GM19395 (cell line): Measurements from ENCODE around the gene CHCHD6.

Experiments used
- ATAC-seq: cut with Tn5 transposase; IDR thresholded peaks from one replicate; pipeline ENCODE4 v1.9.1; 2021; ENCODE audit warnings: mild to moderate bottlenecking, moderate library complexity; ENCODE audit not compliant: unreplicated experiment

Gene CHCHD6

DNA sequence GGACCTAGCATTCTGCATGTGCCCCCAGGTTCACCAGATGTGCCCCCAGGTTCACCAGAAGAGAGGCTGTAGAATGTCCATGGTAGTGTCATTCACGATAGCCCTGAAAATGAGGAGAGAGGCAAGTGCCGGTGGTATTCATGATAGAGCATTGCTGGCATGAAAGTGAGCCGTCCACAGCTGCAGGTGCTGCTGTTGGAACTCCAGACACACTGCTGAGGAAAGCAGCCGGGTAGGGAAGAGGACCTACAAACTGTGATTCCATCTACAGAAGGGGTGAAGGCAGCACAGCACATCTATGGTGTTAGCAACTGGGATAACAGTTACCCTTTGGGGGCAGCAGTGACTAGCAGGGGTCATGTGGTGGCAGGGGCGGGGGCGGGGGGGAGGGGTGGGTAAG lies 153.9 kb downstream of the CHCHD6 start:
- no peak for ATAC-seq

GRCh38 chr3:126858401-126858800 lies 154.4 kb downstream of the CHCHD6 start:
- ATAC-seq: no peak

GRCh38 chr3:126858887-126859286 lies 154.8 kb downstream of the CHCHD6 start:
- ATAC-seq: no peak

GRCh38 chr3:126859415-126860246 lies 155.6 kb downstream of the CHCHD6 start:
- ATAC-seq: no peak

DNA sequence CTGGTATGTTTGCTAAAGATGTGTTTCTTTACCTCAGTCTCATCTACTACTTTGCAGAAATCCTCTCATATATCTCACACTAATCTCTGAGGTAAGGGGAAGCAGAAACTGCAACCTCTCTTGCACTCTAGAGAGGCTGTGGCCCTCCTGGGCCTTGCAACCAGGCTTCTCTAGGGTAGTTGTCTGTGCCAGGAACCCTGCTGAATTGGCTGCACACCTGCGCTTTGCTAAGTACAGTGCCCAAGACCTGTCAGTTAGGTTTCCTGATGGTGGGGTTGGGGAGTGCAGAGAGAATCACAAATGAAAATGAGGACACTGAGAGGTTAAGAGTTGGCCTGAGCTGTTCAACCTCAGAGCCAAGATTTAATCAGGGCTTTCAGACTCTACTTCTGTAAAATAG lies 161.7 kb downstream of the CHCHD6 start:
- ATAC-seq: no peak

DNA sequence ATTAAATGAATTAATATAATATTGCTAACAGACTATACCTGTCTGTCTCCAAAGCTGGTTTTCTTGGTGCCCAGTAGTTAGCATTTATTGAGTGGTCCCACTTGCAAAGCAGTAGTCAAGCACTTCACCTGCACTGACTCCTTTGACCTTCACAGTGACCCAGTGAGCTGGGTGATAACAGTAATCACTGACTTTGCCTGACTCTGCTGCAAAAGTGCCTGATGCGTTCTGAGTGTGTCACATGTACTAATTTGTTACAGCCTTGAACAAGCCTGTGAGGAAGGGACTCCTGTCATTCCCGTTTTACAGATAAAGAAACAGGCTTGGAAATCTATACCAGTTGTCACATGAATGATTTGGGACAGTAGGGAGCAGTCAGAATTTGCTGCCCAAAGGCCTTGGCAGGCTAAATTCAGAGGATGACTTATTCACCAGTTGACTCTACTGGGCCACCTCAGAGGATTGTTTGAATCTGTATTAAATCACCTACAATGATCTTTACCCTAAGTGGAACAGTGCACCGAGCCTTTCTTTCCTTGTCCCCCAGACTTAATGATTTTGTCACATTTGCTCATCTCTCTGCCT lies 162.2 kb downstream of the CHCHD6 start:
- ATAC-seq: no peak

GRCh38 chr3:126867190-126867862 lies 163.3 kb downstream of the CHCHD6 start:
- no peak for ATAC-seq

- no peak for ATAC-seq
Measured at GRCh38 chr3:126867863-126868200, 163.8 kb downstream of the CHCHD6 start.

GRCh38 chr3:126870608-126871210 lies 166.7 kb downstream of the CHCHD6 start:
- no peak for ATAC-seq

DNA sequence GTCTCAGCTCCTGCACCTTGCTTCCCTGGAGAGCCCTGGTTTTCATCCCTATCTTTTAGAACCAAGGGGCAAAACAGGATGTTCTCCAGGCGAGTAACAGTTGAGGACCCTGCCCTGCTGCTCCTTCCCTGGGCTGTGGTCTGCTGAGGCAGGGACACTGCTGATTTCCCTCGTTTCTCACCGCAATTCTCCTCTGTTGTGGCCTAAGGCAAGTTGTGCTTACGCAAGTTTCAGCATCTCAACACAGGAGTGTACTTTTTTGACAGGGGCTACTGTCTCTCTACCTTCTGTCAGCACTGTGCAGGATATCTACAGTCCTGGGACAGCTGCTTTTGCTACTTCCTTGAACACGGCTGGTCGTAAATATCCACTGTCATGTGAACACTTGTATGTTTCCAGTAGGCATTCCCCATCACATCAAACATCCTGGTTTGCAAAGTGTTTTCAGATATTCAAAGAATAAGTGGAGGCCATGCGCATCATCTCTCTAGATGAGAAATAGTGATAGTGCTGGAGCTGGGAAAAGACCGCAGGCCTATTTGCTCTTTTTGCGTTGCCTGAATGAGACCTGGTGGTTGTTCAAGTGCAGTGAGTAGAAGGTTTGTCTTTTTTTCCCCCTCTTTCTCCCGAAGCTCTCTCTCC lies 168.8 kb downstream of the CHCHD6 start:
- ATAC-seq: no peak

GRCh38 chr3:126873416-126873815 lies 169.4 kb downstream of the CHCHD6 start:
- no peak for ATAC-seq

DNA sequence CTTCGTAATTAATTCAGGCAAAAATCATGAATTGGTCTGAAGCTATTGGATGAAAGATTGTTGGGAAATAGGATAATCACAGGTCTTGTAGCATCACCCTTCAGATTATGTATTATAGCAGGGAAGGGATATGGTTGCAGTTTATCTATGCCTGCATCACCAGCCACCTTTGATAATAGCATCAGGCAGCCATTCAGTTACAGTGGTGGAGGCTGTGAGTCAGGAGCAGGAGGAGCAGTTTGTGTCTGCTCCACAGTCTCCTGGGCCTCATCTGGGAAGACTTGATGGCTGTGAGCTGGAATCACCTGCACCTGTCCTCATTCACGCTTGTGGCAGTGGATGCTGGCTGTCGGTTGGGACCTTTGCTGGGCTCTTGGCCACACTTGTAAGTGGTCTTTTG lies 174.6 kb downstream of the CHCHD6 start:
- ATAC-seq: no peak

DNA sequence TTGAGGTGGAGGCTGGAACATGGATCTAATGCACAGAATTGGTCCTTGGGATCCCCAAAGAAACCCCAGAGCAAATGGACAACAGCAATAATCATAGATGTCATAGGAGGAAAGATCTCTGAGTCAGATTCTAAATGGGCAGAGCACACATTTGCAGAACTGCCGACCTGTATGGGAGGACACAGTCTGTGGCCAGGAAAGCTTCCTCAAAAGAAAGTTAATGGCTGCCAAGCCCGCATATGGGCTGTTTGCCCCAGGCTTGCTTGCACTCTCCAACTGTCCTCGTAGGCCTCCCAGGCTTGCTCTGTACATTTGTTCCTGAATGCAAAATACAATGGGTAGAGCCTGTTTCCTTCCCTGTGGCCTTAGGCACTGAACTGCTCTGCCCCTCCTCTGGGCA lies 176.9 kb downstream of the CHCHD6 start:
- ATAC-seq: no peak

DNA sequence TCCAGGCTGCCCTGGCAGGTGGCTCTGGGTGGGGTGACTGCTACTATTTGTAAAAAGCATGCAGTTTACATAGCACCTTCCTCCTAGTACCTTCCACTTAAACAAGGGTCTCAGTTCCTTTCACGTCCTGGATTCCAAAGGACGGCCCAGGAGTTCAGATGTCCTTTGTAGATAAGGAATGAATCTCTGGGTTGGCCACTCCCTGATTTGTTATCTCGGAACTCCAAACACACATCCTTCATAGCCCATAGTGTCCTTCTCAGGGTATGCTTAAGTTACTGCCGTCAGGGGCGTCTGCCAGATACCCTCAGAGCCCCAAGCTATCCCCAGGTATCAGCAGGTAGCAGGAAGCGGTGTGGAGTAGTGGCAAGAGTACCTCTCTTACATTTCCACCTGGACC lies 177.8 kb downstream of the CHCHD6 start:
- ATAC-seq: no peak

DNA sequence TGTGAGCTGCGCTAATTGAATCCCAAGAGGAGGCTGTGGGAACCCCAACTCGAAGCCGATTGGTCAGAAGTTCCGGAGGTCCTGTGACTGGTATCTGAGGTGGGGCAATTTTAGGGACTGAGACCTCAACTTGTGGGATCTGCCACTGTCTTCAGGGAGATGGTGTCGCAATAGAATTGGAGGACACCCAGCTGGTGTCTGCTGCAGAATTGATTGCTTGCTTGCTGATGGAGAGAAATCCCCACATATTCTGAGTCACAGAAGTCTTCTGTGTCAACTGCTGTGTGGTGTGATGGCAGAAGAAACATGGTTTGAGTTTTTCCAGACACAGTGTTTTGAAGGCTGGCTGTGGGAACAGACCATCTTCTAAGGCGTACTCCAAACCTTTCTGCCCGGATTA lies 179.2 kb downstream of the CHCHD6 start:
- ATAC-seq: no peak

- no peak for ATAC-seq
Measured at GRCh38 chr3:126885425-126885824, 181.4 kb downstream of the CHCHD6 start.

GRCh38 chr3:126886217-126886616 lies 182.2 kb downstream of the CHCHD6 start:
- ATAC-seq: no peak

GRCh38 chr3:126887686-126888085 lies 183.6 kb downstream of the CHCHD6 start:
- no peak for ATAC-seq

GRCh38 chr3:126888186-126888760 lies 184.2 kb downstream of the CHCHD6 start:
- no peak for ATAC-seq

DNA sequence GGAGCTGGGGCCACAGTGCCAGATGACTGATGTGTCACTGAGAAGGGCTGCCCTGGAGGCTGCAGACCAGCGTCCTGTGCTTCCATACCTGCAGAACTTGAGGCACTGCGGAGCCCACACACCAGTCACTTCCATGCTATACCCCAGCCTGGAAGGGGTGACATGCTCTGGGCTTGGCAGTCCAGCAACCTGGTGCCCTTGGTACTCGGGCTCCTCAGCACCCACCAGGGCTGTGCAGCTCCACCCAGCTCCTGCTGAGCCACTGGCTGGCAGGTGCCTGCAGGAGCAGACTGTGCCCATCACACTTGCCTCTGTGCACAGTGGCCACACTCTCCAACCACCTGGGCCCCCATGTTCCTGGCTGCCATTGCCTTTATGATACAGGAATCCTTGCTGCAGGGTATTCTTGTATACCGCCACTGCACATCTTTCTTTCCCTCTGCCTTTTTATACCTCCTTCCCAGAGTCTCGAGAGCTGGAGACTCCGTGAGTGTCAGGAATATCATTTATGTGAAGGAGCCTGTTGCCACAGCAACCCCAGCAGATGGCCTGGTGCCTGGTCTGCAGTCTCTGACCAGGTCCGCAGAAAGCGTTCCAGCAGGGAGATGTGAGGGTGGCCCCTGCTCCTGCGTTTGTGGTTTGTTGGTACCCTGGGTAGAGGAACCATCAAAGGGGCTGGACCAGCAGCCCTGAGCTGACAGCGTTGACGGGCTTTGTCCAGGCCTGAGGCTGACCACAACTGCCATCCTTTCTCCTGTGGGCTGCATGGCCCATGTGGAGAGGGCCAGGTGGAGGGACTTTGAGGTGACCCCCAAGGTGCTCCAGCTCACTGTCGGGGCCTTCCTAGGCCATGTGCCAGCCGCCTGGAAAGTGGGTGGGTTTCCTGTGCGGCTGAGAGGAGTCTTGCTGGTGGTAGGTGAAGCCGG lies 185.5 kb downstream of the CHCHD6 start:
- ATAC-seq: no peak
